Germinal center (tissue), 1 donor: Measurements from ENCODE around the gene TIMM13.
A peak's percentile ranks its signal among the peaks of the same experiment; 100 is the strongest.
"Not testable (repeated sequence)": the region's sequence is repeated elsewhere in the genome, so short reads cannot be mapped to it uniquely, and the experiment has no call there.

ENCODE experiments used
- DNase-seq: peaks from one replicate; pipeline ENCODE4 v3.0.0; 2012; ENCODE audit warnings: mixed read lengths, low spot score

TIMM13 gene

GRCh38 chr19:2431318-2432055, 4.1 kb upstream of the TIMM13 start:
- no peak for DNase-seq

DNA sequence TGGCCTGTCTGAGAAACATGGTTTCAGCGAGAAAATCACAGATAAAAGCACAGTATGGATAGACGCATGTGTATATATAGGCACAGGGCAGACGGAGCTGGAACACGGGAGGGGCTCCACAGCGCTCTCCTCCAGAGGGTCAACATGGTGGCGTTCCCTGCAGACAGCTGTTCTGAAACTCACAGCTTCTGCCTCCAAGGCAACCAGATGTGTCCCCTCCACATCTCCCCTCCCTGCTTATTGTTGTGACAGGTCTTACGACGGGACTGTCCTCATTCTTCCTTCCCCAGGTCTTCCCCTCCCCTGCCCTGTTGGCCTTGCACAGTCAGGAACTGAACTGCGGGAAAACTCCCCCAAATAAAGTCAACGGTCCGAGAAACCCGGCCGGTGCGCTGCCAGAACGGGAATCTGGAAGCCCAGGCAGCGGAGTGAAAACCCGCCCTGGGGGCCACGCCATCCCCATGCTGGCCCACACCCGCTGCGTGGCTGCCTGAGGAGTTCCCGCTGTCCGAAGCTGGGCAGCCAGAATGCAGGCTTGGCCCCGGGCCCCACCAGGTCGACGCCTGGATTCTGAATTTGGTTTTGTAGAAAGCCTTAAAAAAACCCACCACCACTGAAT, 2.6 kb upstream of the TIMM13 start:
- no peak for DNase-seq

- no peak for DNase-seq
Observed at GRCh38 chr19:2428756-2429711, 1.6 kb upstream of the TIMM13 start.

DNA sequence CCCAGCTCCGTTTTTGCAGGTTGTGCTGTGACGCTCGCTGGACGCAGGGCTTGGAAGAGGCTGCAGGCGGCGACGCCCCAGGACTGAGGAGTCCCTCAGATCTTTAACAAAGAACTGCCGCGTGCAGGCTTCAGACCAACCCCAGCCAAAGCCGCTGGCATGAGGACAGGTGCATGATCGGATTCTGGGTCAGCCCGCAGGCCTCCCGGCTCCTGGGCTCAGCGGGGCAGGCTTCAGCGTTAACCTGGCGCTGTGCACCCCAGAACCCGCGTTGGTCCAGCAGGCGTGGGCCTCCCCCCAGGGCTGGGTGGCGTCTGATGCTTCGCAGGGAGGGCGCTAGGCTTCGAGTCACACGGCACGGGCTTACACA, 920 bp upstream of the TIMM13 start:
- DNase-seq, result no peak

GRCh38 chr19:2426611-2427428, 566 bp downstream of the TIMM13 start:
- peak; percentile 64 for DNase-seq

DNA sequence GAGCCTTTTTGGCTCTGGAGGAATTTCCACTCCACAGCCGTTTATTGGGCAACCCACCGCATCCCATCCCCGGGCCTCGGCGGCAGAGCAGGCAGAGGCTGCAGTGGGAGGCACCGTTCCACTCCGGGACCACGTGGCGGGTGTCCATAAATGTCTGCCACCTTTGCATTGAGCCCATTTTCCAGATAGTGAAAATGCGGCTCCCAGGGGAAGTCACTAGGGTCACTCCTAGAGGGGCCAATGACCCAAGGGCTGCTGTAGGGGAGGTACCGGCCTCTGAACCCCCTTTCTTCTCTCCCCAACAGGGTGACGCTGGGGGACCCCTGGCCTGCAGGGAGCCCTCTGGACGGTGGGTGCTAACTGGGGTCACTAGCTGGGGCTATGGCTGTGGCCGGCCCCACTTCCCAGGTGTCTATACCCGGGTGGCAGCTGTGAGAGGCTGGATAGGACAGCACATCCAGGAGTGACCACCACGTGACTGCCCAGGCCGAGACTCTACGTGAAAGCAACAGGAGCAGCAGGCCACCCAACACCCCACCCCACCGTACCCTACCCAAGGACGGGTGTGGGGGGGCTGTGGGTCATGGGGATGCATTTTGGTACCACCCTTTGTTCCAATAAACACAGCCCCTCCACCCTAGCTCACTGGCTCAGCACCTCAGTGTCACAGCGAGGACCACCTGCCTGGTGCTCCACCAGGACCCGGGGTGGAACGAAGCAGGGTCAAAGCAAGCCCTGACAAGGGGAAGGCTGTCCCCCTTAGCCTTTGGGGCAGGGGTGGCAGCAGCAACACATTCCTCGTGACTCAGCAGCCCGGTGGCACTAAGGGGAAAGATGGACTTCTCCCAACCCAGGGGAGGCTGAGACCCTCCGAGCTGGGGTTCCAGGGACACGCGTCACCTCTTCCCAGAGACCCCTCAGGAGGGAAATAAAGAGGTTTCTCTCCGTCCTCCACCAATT, 1.5 kb downstream of the TIMM13 start:
- no peak for DNase-seq

GRCh38 chr19:2424686-2425621, 2.4 kb downstream of the TIMM13 start:
- no peak for DNase-seq

DNA sequence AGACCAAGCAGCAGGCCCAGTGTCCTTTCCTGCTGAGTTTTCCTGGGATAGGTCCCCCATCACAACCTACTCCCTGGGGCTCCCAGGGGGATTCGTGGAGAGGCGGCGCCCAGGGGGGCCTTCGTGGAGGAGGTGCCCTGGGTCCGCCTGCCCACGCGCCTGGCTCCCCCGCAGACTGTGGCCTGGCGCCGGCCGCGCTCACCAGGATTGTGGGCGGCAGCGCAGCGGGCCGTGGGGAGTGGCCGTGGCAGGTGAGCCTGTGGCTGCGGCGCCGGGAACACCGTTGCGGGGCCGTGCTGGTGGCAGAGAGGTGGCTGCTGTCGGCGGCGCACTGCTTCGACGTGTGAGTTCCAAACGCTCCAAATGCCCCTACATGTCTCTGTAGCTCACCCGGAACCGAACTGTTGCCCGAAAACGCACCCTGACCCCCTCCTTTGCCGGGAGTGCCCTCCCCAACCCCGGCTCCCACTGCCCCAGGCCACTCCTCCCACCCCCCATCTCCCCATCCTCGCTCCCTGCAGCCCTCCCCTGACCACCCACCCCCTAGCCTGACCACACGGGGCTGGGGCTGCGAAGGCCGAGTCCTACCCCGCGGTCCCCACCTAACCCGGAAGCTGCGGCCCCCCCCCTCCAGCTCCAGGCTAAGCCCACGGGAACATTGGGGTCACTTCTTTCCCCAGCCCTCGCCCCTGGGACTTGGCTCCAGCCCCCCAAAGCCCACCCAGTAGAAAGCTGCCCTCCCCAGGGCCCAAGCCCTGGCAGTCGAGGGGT, 3.3 kb downstream of the TIMM13 start:
- no peak for DNase-seq

GRCh38 chr19:2423071-2423914, 4.1 kb downstream of the TIMM13 start:
- no peak for DNase-seq

GRCh38 chr19:2421581-2422306, 5.6 kb downstream of the TIMM13 start:
- DNase-seq, result no peak

- no peak for DNase-seq
Observed at GRCh38 chr19:2420490-2420889, 6.9 kb downstream of the TIMM13 start.

GRCh38 chr19:2419754-2420153, 7.6 kb downstream of the TIMM13 start:
- no peak for DNase-seq

GRCh38 chr19:2417881-2418406, 9.4 kb downstream of the TIMM13 start:
- DNase-seq, result no peak

GRCh38 chr19:2417436-2417835, 9.9 kb downstream of the TIMM13 start:
- not testable (repeated sequence) for DNase-seq

DNA sequence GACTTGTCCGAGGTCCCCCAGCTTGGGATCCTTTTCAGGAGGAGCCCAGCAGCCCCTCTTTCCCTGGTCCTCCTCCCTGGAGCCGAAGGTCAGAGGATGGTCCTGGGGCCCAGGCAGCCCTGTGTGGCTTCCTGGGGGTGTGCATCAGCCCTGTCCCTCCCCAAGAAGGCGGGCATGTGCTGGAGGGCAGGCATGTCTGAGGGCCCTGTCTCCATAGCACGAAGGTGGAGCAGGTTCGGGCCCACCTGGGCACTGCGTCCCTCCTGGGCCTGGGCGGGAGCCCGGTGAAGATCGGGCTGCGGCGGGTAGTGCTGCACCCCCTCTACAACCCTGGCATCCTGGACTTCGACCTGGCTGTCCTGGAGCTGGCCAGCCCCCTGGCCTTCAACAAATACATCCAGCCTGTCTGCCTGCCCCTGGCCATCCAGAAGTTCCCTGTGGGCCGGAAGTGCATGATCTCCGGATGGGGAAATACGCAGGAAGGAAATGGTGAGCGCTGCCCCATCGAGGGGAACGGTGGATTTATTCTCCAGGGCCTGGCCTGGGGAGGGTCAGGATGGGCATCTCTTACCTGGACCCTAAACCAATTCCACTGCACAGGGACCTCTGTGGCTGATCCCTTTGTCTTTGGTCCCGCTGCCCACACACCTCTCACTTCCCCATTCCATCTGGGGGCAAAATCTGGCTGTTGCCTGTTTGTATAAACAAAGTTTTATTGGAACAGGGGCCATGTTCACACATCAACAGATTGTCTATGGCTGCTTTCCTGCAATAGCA, 10.9 kb downstream of the TIMM13 start:
- no peak for DNase-seq

DNA sequence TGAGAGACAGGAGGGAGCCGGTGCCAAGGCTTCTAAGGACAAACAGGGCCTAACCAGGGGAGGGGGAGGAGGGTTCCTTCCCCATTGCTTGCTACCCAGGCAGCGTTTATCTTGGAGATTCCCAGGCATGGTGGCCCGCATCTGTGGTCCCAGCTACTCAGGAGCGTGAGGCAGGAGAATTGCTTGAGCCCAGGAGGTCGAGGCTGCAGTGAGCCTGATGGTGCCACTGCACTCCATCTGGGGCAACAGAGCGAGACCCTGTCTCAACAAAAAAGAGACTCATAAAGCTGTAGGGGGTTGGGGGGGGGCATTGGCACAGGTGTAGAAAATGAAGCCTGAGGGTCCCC, 11.4 kb downstream of the TIMM13 start:
- DNase-seq, result no peak
